Esophagus muscularis mucosa (tissue), 4 donors: Measurements from ENCODE around the gene ACP6. TPM values are rescaled to one million over a fixed set of nuclear protein-coding genes. Genes with fewer than 3 reads are reported as not detected.
A peak's percentile ranks its signal among the peaks of the same experiment; 100 is the strongest.

Experiments used
- DNase-seq: peaks from one replicate; pipeline ENCODE4 v3.0.0-alpha.2; 2017; ENCODE audit errors: extremely low spot score
- H3K27ac ChIP-seq, 4 donors: fragments of 200-600 bp; sonication (generic); replicated peaks in 1 of 4; 1 replicate in 3 of 4; 2 replicates in 1 of 4; pipeline ENCODE4 v1.5.1; 2016 to 2019; ENCODE audit warnings: mild to moderate bottlenecking in 1 of 4
- H3K27me3 ChIP-seq, 4 donors: fragments of 200-600 bp; sonication (generic); one replicate each; pipeline versions ENCODE4 v1.5.1 to v1.6.0; 2016 to 2019
- H3K36me3 ChIP-seq, 4 donors: fragments of 200-600 bp; sonication (generic); one replicate each; pipeline ENCODE4 v1.5.1; 2016 to 2019
- H3K4me1 ChIP-seq, 4 donors: fragments of 200-600 bp; sonication (generic); one replicate each; pipeline ENCODE4 v1.5.1; 2016 to 2019
- H3K4me3 ChIP-seq, 4 donors: fragments of 200-600 bp; sonication (generic); 1 replicate in 2 of 4; 2 replicates in 2 of 4; pipeline ENCODE4 v1.5.1; 2016 to 2019; ENCODE audit warnings: mild to moderate bottlenecking in 4 of 4, moderate library complexity in 1 of 4
- H3K9me3 ChIP-seq, 4 donors: fragments of 200-600 bp; sonication (generic); 1 replicate in 3 of 4; 2 replicates in 1 of 4; pipeline ENCODE4 v1.5.1; 2016 to 2019
- CTCF ChIP-seq, 3 experiments: fragments of 200-600 bp in 2 of 3; fragments of 450-650 bp in 1 of 3; sonication (generic) in 2 of 3; IDR thresholded peaks; one replicate each; pipeline ENCODE4 v1.5.1; 2017 to 2019; ENCODE audit warnings: antibody characterized with exemption in 3 of 3, mild to moderate bottlenecking in 2 of 3, moderate library complexity in 1 of 3
- EP300 ChIP-seq: sonication (generic); formaldehyde crosslinking; IDR thresholded peaks from one replicate; pipeline ENCODE4 v1.6.1; 2017; ENCODE audit warnings: antibody characterized with exemption
- POLR2A ChIP-seq: fragments of 450-650 bp; IDR thresholded peaks from one replicate; pipeline ENCODE4 v1.6.1; 2017; ENCODE audit warnings: antibody characterized with exemption, moderate library complexity, mild to moderate bottlenecking, low read depth
- POLR2AphosphoS5 ChIP-seq, 2 donors: sonication (generic); formaldehyde crosslinking; IDR thresholded peaks; one replicate each; pipeline ENCODE4 v1.6.1; 2017; ENCODE audit warnings: antibody characterized with exemption in 2 of 2
- WGBS: methylation state at CpG from one replicate; pipeline ENCODE4 v1.1.5; 2018; 5-methylcytosine and 5-hydroxymethylcytosine counted together
- intact Hi-C: fragments of 100-400 bp; cut with DNase I; formaldehyde crosslinking; loops from one replicate; pipeline ENCODE4 v1.15.1; 2023
- total RNA-seq, 4 donors: library from RNA; depleted of rRNA; stranded (reverse); fragments of >200 nt; gene quantifications; one replicate each; pipeline versions ENCODE4 v1.1.0 to v1.2.1, GENCODE V29; 2016

ACP6 gene
- total RNA-seq, 4 donors from 2014 or later, result 6.5 to 21.5 (median 17.5) TPM

GRCh38 chr1:147611021-147611426 is 59.3 kb downstream of the ACP6 start:
- Histone ChIP-seq H3K4me1 (peaks cover 12 to 55% (median 41%) of the 10 kb centered on the region in 4 donors), H3K36me3 (peaks cover 16 to 68% (median 48%) of the 10 kb centered on the region in 4 donors)
- intact Hi-C loops, result no loop called here

GRCh38 chr1:147609358-147609757 is 61.0 kb downstream of the ACP6 start:
- Histone ChIP-seq H3K27ac (no peak overlapping the region), H3K4me1 (peaks cover 12 to 66% (median 52%) of the 10 kb centered on the region in 4 donors), H3K9me3 (no peaks in the 10 kb centered on the region), H3K4me3 (no peak overlapping the region), H3K27me3 (no peaks in the 10 kb centered on the region), H3K36me3 (peaks cover 5 to 66% (median 33%) of the 10 kb centered on the region in 4 donors)
- no peak for TF ChIP-seq POLR2A
- intact Hi-C loops, result no loop called here
- 63% methylated on average over 2 of the region's 2 CpGs for WGBS
- no peak for DNase-seq

More at GRCh38 chr1:147611021-147611426, 59.3 kb downstream of the ACP6 start:
- Histone ChIP-seq H3K9me3 (no peaks in the 10 kb centered on the region), H3K27me3 (no peaks in the 10 kb centered on the region), H3K27ac (no peak overlapping the region), H3K4me3 (no peak overlapping the region)
- 92% methylated on average over 3 of the region's 3 CpGs for WGBS
- no peak for DNase-seq
- TF ChIP-seq POLR2AphosphoS5 (IDR thresholded peaks at IDR 0.05) (no peak), POLR2A (no peak), CTCF (IDR thresholded peaks at IDR 0.05) (no peak), EP300 (no peak)

GRCh38 chr1:147608596-147608995 is 61.7 kb downstream of the ACP6 start:
- DNase-seq, result no peak
- H3K36me3 ChIP-seq, result peaks cover 4 to 59% (median 28%) of the 10 kb centered on the region in 4 donors
- intact Hi-C loops, result no loop called here
- no peaks in the 10 kb centered on the region for H3K9me3 ChIP-seq
- 91% methylated on average over 5 of the region's 5 CpGs for WGBS
- H3K27me3 ChIP-seq, result no peaks in the 10 kb centered on the region
- TF ChIP-seq POLR2A, result no peak
- TF ChIP-seq EP300, result no peak
- TF ChIP-seq POLR2AphosphoS5 (IDR thresholded peaks at IDR 0.05), result no peak
- no peak for TF ChIP-seq CTCF (IDR thresholded peaks at IDR 0.05)
- no peak overlapping the region for H3K27ac ChIP-seq
- peaks cover 12 to 65% (median 53%) of the 10 kb centered on the region in 4 donors for H3K4me1 ChIP-seq
- H3K4me3 ChIP-seq, result no peak overlapping the region

GRCh38 chr1:147605591-147605990 is 64.7 kb downstream of the ACP6 start:
- TF ChIP-seq POLR2A, result no peak
- TF ChIP-seq POLR2AphosphoS5 (IDR thresholded peaks at IDR 0.05), result no peak
- no peak for TF ChIP-seq EP300
- TF ChIP-seq CTCF (IDR thresholded peaks at IDR 0.05), result no peak
- Histone ChIP-seq H3K36me3 (peaks cover 0 to 34% (median 2%) of the 10 kb centered on the region in 4 donors), H3K4me3 (no peak overlapping the region), H3K27ac (peak overlapping the region; percentile 62 to 77 (median 68)), H3K27me3 (no peaks in the 10 kb centered on the region), H3K4me1 (peaks cover 18 to 74% (median 63%) of the 10 kb centered on the region in 4 donors), H3K9me3 (no peaks in the 10 kb centered on the region)
- WGBS, result 45% methylated on average over 2 of the region's 2 CpGs
- intact Hi-C loops, result no loop called here
- no peak for DNase-seq

- no peaks in the 10 kb centered on the region for H3K9me3 ChIP-seq
- TF ChIP-seq EP300 (no peak), CTCF (IDR thresholded peaks at IDR 0.05) (no peak), POLR2AphosphoS5 (IDR thresholded peaks at IDR 0.05) (no peak)
- WGBS, result 97% methylated on average over 3 of the region's 3 CpGs
Observed at GRCh38 chr1:147603986-147604385, 66.3 kb downstream of the ACP6 start.

More at GRCh38 chr1:147603986-147604385, 66.3 kb downstream of the ACP6 start:
- H3K4me3 ChIP-seq, result no peak overlapping the region
- intact Hi-C loops, result no loop called here
- peak overlapping the region; percentile 62 to 93 (median 74) for H3K27ac ChIP-seq
- no peaks in the 10 kb centered on the region for H3K27me3 ChIP-seq
- no peak for DNase-seq
- peaks cover 10 to 61% (median 51%) of the 10 kb centered on the region in 4 donors for H3K4me1 ChIP-seq
- H3K36me3 ChIP-seq, result peaks cover 0 to 34% (median 2%) of the 10 kb centered on the region in 4 donors
